ENCODE results near the gene CAMTA2. TPM values are rescaled to one million over a fixed set of nuclear protein-coding genes. Genes with fewer than 3 reads are reported as not detected.
A peak's percentile ranks its signal among the peaks of the same experiment; 100 is the strongest.

The CAMTA2 gene
- total and polyA plus RNA-seq, 2 experiments from 2014 or later: 4.4 to 8.7 TPM

- peaks cover 86% of the 10 kb centered on the region for H3K36me3 Mint-ChIP-seq (ENCODE audit: low read depth)
- H3K4me3 Mint-ChIP-seq: peak overlapping the region; percentile 92
- H3K27me3 Mint-ChIP-seq (ENCODE audit: insufficient read depth, low read depth, poor library complexity): peaks cover 34% of the 10 kb centered on the region
- H3K9me3 Mint-ChIP-seq: no peaks in the 10 kb centered on the region
- H4K20me1 ChIP-seq (replicated peaks; ENCODE audit: insufficient read depth): peaks cover 27% of the 10 kb centered on the region
- peaks cover 15% of the 10 kb centered on the region for H3K36me3 ChIP-seq (ENCODE audit: insufficient read depth)
- H3K4me1 ChIP-seq (ENCODE audit: insufficient read depth): peaks cover 36% of the 10 kb centered on the region
- H3K27me3 ChIP-seq (ENCODE audit: insufficient read depth): no peaks in the 10 kb centered on the region
- peak overlapping the region; percentile 100 for H3K27ac Mint-ChIP-seq
- ATAC-seq (no peak), DNase-seq (ENCODE audit: low spot score) (no peak)
- peaks cover 41% of the 10 kb centered on the region for H3K4me1 Mint-ChIP-seq
- no peak overlapping the region for H2AFZ ChIP-seq
- no peak for TF ChIP-seq ETS1 (IDR thresholded peaks at IDR 0.05)
- TF ChIP-seq JUNB (IDR thresholded peaks at IDR 0.05; ENCODE audit: unreplicated experiment): no peak
- no peak for TF ChIP-seq NANOG (IDR thresholded peaks at IDR 0.05; ENCODE audit: borderline replicate concordance)
- no peak for TF ChIP-seq CREB1 (CRISPR knock-in tag; IDR thresholded peaks at IDR 0.05; ENCODE audit: low read depth)
- TF ChIP-seq, protein P1, sequence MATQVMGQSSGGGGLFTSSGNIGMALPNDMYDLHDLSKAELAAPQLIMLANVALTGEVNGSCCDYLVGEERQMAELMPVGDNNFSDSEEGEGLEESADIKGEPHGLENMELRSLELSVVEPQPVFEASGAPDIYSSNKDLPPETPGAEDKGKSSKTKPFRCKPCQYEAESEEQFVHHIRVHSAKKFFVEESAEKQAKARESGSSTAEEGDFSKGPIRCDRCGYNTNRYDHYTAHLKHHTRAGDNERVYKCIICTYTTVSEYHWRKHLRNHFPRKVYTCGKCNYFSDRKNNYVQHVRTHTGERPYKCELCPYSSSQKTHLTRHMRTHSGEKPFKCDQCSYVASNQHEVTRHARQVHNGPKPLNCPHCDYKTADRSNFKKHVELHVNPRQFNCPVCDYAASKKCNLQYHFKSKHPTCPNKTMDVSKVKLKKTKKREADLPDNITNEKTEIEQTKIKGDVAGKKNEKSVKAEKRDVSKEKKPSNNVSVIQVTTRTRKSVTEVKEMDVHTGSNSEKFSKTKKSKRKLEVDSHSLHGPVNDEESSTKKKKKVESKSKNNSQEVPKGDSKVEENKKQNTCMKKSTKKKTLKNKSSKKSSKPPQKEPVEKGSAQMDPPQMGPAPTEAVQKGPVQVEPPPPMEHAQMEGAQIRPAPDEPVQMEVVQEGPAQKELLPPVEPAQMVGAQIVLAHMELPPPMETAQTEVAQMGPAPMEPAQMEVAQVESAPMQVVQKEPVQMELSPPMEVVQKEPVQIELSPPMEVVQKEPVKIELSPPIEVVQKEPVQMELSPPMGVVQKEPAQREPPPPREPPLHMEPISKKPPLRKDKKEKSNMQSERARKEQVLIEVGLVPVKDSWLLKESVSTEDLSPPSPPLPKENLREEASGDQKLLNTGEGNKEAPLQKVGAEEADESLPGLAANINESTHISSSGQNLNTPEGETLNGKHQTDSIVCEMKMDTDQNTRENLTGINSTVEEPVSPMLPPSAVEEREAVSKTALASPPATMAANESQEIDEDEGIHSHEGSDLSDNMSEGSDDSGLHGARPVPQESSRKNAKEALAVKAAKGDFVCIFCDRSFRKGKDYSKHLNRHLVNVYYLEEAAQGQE (IDR thresholded peaks at IDR 0.05; ENCODE audit: unreplicated experiment): no peak
- no peak for TF ChIP-seq ZNF114 (CRISPR knock-in tag; IDR thresholded peaks at IDR 0.05)
- TF ChIP-seq EZH2phosphoT487 (IDR thresholded peaks at IDR 0.05; ENCODE audit: unreplicated experiment): no peak
- TF ChIP-seq EZH2 (IDR thresholded peaks at IDR 0.05; ENCODE audit: low read depth, unreplicated experiment): no peak
- no peak for TF ChIP-seq POLR2AphosphoS5 (IDR thresholded peaks at IDR 0.05; ENCODE audit: low read depth)
- TF ChIP-seq ZNF331 (CRISPR knock-in tag; IDR thresholded peaks at IDR 0.05; ENCODE audit: low read depth): no peak
- TF ChIP-seq, protein P2, sequence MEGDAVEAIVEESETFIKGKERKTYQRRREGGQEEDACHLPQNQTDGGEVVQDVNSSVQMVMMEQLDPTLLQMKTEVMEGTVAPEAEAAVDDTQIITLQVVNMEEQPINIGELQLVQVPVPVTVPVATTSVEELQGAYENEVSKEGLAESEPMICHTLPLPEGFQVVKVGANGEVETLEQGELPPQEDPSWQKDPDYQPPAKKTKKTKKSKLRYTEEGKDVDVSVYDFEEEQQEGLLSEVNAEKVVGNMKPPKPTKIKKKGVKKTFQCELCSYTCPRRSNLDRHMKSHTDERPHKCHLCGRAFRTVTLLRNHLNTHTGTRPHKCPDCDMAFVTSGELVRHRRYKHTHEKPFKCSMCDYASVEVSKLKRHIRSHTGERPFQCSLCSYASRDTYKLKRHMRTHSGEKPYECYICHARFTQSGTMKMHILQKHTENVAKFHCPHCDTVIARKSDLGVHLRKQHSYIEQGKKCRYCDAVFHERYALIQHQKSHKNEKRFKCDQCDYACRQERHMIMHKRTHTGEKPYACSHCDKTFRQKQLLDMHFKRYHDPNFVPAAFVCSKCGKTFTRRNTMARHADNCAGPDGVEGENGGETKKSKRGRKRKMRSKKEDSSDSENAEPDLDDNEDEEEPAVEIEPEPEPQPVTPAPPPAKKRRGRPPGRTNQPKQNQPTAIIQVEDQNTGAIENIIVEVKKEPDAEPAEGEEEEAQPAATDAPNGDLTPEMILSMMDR (conservative IDR thresholded peaks at IDR 0.05; ENCODE audit: low read depth in 2 of 2): no peak
- H3K9me2 ChIP-seq (ENCODE audit: insufficient read depth): no peaks in the 10 kb centered on the region
- peak overlapping the region; percentile 78 for H3K4me3 ChIP-seq
- H3K27ac ChIP-seq (ENCODE audit: low read depth): peak overlapping the region; percentile 80; the same call in 1 of the 2 replicates
- H3K4me2 ChIP-seq: peak overlapping the region; percentile 99
- peaks cover 49% of the 10 kb centered on the region for H3K79me2 ChIP-seq (replicated peaks; ENCODE audit: insufficient read depth)
- H3F3A ChIP-seq (replicated peaks; ENCODE audit: low read depth): peaks cover 54% of the 10 kb centered on the region
Measured at GRCh38 chr17:4941319-4941610, 46.2 kb downstream of the CAMTA2 start.

All from GM23338 (cell line).